ENCODE measurements around the gene ATP10B. TPM values are rescaled to one million over a fixed set of nuclear protein-coding genes. Genes with fewer than 3 reads are reported as not detected.

The ATP10B gene
- total and polyA plus RNA-seq, 2 experiments from 2014 or later = not detected

GRCh38 chr5:160851451-160851850 is 560 bp downstream of the ATP10B start:
- no peak for TF ChIP-seq EZH2 (IDR thresholded peaks at IDR 0.05; ENCODE audit: insufficient read depth, poor library complexity, severe bottlenecking)
- TF ChIP-seq EZH2phosphoT487 (IDR thresholded peaks at IDR 0.05; ENCODE audit: insufficient read depth, low read depth) = no peak
- Histone ChIP-seq H2AFZ (no peak overlapping the region), H3K27me3 (replicated peaks; ENCODE audit: insufficient read depth) (no peaks in the 10 kb centered on the region), H3K79me2 (ENCODE audit: insufficient read depth) (no peaks in the 10 kb centered on the region), H3F3A (ENCODE audit: insufficient read depth) (no peaks in the 10 kb centered on the region), H4K20me1 (ENCODE audit: insufficient read depth) (no peaks in the 10 kb centered on the region), H3K9ac (no peak overlapping the region), H3K4me3 (no peak overlapping the region), H3K9me3 (ENCODE audit: low read depth) (no peaks in the 10 kb centered on the region), H3K27ac (no peak overlapping the region), H3K4me1 (ENCODE audit: insufficient read depth) (no peaks in the 10 kb centered on the region), H3K9me2 (ENCODE audit: insufficient read depth) (no peaks in the 10 kb centered on the region), H3K36me3 (ENCODE audit: low read depth) (no peaks in the 10 kb centered on the region), H3K4me2 (ENCODE audit: unreplicated experiment) (no peak overlapping the region)
- in situ Hi-C loops (cut with MboI) = no loop called here
- DNase-seq = no peak
- WGBS, 2 experiments (ENCODE audit: low coverage in 1 of 2, low lambda C conversion rate in 2 of 2, missing lambda C conversion rate in 2 of 2) = 27 to 33% methylated on average over 2 of the region's 2 CpGs

- no peak overlapping the region for H3K27ac ChIP-seq
- no peaks in the 10 kb centered on the region for H3K27me3 ChIP-seq (replicated peaks; ENCODE audit: insufficient read depth)
- no peaks in the 10 kb centered on the region for H3K9me2 ChIP-seq (ENCODE audit: insufficient read depth)
- no peak overlapping the region for H3K9ac ChIP-seq
- no peak overlapping the region for H3K4me3 ChIP-seq
- H3F3A ChIP-seq (ENCODE audit: insufficient read depth) = no peaks in the 10 kb centered on the region
- H3K79me2 ChIP-seq (ENCODE audit: insufficient read depth) = no peaks in the 10 kb centered on the region
- no peak for DNase-seq
- H3K9me3 ChIP-seq (ENCODE audit: low read depth) = no peaks in the 10 kb centered on the region
- in situ Hi-C loops (cut with MboI) = no loop called here
- TF ChIP-seq EZH2phosphoT487 (IDR thresholded peaks at IDR 0.05; ENCODE audit: insufficient read depth, low read depth) = no peak
- TF ChIP-seq EZH2 (IDR thresholded peaks at IDR 0.05; ENCODE audit: insufficient read depth, poor library complexity, severe bottlenecking) = no peak
- 25 to 29% methylated on average over 3 of the region's 3 CpGs for WGBS, 2 experiments (ENCODE audit: low coverage in 1 of 2, low lambda C conversion rate in 2 of 2, missing lambda C conversion rate in 2 of 2)
- H2AFZ ChIP-seq = no peak overlapping the region
- H3K36me3 ChIP-seq (ENCODE audit: low read depth) = no peaks in the 10 kb centered on the region
- no peaks in the 10 kb centered on the region for H4K20me1 ChIP-seq (ENCODE audit: insufficient read depth)
- H3K4me2 ChIP-seq (ENCODE audit: unreplicated experiment) = no peak overlapping the region
- H3K4me1 ChIP-seq (ENCODE audit: insufficient read depth) = no peaks in the 10 kb centered on the region
These were observed 1.6 kb downstream of the ATP10B start for GRCh38 chr5:160850421-160850820.

- no peak overlapping the region for H2AFZ ChIP-seq
- in situ Hi-C loops (cut with MboI) = no loop called here
- no peaks in the 10 kb centered on the region for H3K9me2 ChIP-seq (ENCODE audit: insufficient read depth)
- no peaks in the 10 kb centered on the region for H3K79me2 ChIP-seq (ENCODE audit: insufficient read depth)
- no peak overlapping the region for H3K4me3 ChIP-seq
- H4K20me1 ChIP-seq (ENCODE audit: insufficient read depth) = no peaks in the 10 kb centered on the region
- H3K4me1 ChIP-seq (ENCODE audit: insufficient read depth) = no peaks in the 10 kb centered on the region
- no peaks in the 10 kb centered on the region for H3F3A ChIP-seq (ENCODE audit: insufficient read depth)
- H3K27me3 ChIP-seq (replicated peaks; ENCODE audit: insufficient read depth) = no peaks in the 10 kb centered on the region
- TF ChIP-seq EZH2phosphoT487 (IDR thresholded peaks at IDR 0.05; ENCODE audit: insufficient read depth, low read depth) = no peak
- no peak for TF ChIP-seq EZH2 (IDR thresholded peaks at IDR 0.05; ENCODE audit: insufficient read depth, poor library complexity, severe bottlenecking)
- no peak for DNase-seq
- H3K27ac ChIP-seq = no peak overlapping the region
- no peaks in the 10 kb centered on the region for H3K36me3 ChIP-seq (ENCODE audit: low read depth)
- no peak overlapping the region for H3K9ac ChIP-seq
- H3K9me3 ChIP-seq (ENCODE audit: low read depth) = no peaks in the 10 kb centered on the region
- WGBS, 2 experiments (ENCODE audit: low coverage in 1 of 2, low lambda C conversion rate in 2 of 2, missing lambda C conversion rate in 2 of 2) = 28 to 33% methylated on average over 5 of the region's 5 CpGs
- H3K4me2 ChIP-seq (ENCODE audit: unreplicated experiment) = no peak overlapping the region
These were observed 4.4 kb downstream of the ATP10B start for GRCh38 chr5:160847526-160848085.

- Histone ChIP-seq H2AFZ (no peak overlapping the region), H3K9ac (no peak overlapping the region), H3K27me3 (replicated peaks; ENCODE audit: insufficient read depth) (no peaks in the 10 kb centered on the region), H3F3A (ENCODE audit: insufficient read depth) (no peaks in the 10 kb centered on the region), H3K79me2 (ENCODE audit: insufficient read depth) (no peaks in the 10 kb centered on the region), H3K36me3 (ENCODE audit: low read depth) (no peaks in the 10 kb centered on the region), H3K4me3 (no peak overlapping the region), H3K27ac (no peak overlapping the region), H3K4me2 (ENCODE audit: unreplicated experiment) (no peak overlapping the region), H4K20me1 (ENCODE audit: insufficient read depth) (no peaks in the 10 kb centered on the region), H3K4me1 (ENCODE audit: insufficient read depth) (no peaks in the 10 kb centered on the region), H3K9me3 (ENCODE audit: low read depth) (no peaks in the 10 kb centered on the region), H3K9me2 (ENCODE audit: insufficient read depth) (no peaks in the 10 kb centered on the region)
- in situ Hi-C loops (cut with MboI) = no loop called here
- WGBS, 2 experiments (ENCODE audit: low coverage in 1 of 2, low lambda C conversion rate in 2 of 2, missing lambda C conversion rate in 2 of 2) = 20 to 25% methylated on average over 3 of the region's 3 CpGs
- no peak for DNase-seq
- TF ChIP-seq EZH2 (IDR thresholded peaks at IDR 0.05; ENCODE audit: insufficient read depth, poor library complexity, severe bottlenecking) (no peak), EZH2phosphoT487 (IDR thresholded peaks at IDR 0.05; ENCODE audit: insufficient read depth, low read depth) (no peak)
These were observed 5.4 kb downstream of the ATP10B start for GRCh38 chr5:160846642-160847041.

- Histone ChIP-seq H3K79me2 (ENCODE audit: insufficient read depth) (no peaks in the 10 kb centered on the region), H3K4me1 (ENCODE audit: insufficient read depth) (no peaks in the 10 kb centered on the region), H3K9me2 (ENCODE audit: insufficient read depth) (no peaks in the 10 kb centered on the region), H3F3A (ENCODE audit: insufficient read depth) (no peaks in the 10 kb centered on the region), H3K4me3 (no peak overlapping the region), H3K4me2 (ENCODE audit: unreplicated experiment) (no peak overlapping the region), H4K20me1 (ENCODE audit: insufficient read depth) (no peaks in the 10 kb centered on the region), H3K36me3 (ENCODE audit: low read depth) (no peaks in the 10 kb centered on the region), H3K9ac (no peak overlapping the region), H3K9me3 (ENCODE audit: low read depth) (no peaks in the 10 kb centered on the region), H2AFZ (no peak overlapping the region), H3K27ac (no peak overlapping the region), H3K27me3 (replicated peaks; ENCODE audit: insufficient read depth) (no peaks in the 10 kb centered on the region)
- TF ChIP-seq EZH2 (IDR thresholded peaks at IDR 0.05; ENCODE audit: insufficient read depth, poor library complexity, severe bottlenecking) (no peak), EZH2phosphoT487 (IDR thresholded peaks at IDR 0.05; ENCODE audit: insufficient read depth, low read depth) (no peak)
- DNase-seq = no peak
- WGBS, 2 experiments (ENCODE audit: low coverage in 1 of 2, low lambda C conversion rate in 2 of 2, missing lambda C conversion rate in 2 of 2) = 41 to 44% methylated on average over 2 of the region's 2 CpGs
- in situ Hi-C loops (cut with MboI) = no loop called here
These were observed 7.8 kb downstream of the ATP10B start for GRCh38 chr5:160844177-160844576.

All from GM23248 (cell line).